NCI-H524 treated with DMSO at 0.1 percent for 48 hours (cell line): Measurements from ENCODE around the gene RETN.

ENCODE experiments used
- DNase-seq: peaks from one replicate; lab custom pipeline; 2025; lab: John Stamatoyannopoulos, UW

RETN gene

GRCh38 chr19:7706188-7706954, 37.5 kb downstream of the RETN start:
- no peak for DNase-seq

- DNase-seq = no peak
These were observed 38.2 kb downstream of the RETN start for GRCh38 chr19:7706955-7707456.

- no peak for DNase-seq
These were observed 41.1 kb downstream of the RETN start for GRCh38 chr19:7709932-7710460.

- DNase-seq = no peak
These were observed 41.8 kb downstream of the RETN start for GRCh38 chr19:7710616-7711015.

- DNase-seq = no peak
These were observed 46.8 kb downstream of the RETN start for GRCh38 chr19:7715671-7716070.

GRCh38 chr19:7716762-7717161, 47.9 kb downstream of the RETN start:
- DNase-seq = no peak

- DNase-seq = no peak
These were observed 49.8 kb downstream of the RETN start for GRCh38 chr19:7718668-7719067.
